Measurements from ENCODE around the gene MACIR. TPM values are rescaled to one million over a fixed set of nuclear protein-coding genes. Genes with fewer than 3 reads are reported as not detected.

Gene MACIR
- total and polyA plus RNA-seq, 10 of the 15 experiments (the other 5 are each of a cell fraction or from before 2014, with no cell fraction given) = 2.1 to 16.1 (median 10.8) TPM

GRCh38 chr5:103290846-103291245 lies 32.3 kb downstream of the MACIR start:
- Histone ChIP-seq H3K9ac (ENCODE audit: control insufficient read depth, insufficient read depth, low read length) (no peak overlapping the region), H3K9me3 (replicated peaks; ENCODE audit: control insufficient read depth, insufficient read depth, low read length) (no peaks in the 10 kb centered on the region), H2AFZ (ENCODE audit: control insufficient read depth, low read depth, low read length) (no peak overlapping the region), H3K4me2 (ENCODE audit: control insufficient read depth, insufficient read depth) (no peak overlapping the region), H3K27ac (ENCODE audit: control insufficient read depth, insufficient read depth) (no peak overlapping the region), H3K4me1 (ENCODE audit: control insufficient read depth, insufficient read depth, low read length) (no peaks in the 10 kb centered on the region), H3K79me2 (ENCODE audit: control insufficient read depth, insufficient read depth, low read length) (no peaks in the 10 kb centered on the region), H4K20me1 (ENCODE audit: control insufficient read depth, insufficient read depth) (no peaks in the 10 kb centered on the region), H3K4me3 (no peak overlapping the region), H3K36me3 (ENCODE audit: control insufficient read depth in 2 of 2, insufficient read depth in 2 of 2, low read length in 1 of 2) (no peaks in the 10 kb centered on the region), H3K27me3 (replicated peaks in 1 of 2; ENCODE audit: control insufficient read depth in 2 of 2, insufficient read depth in 2 of 2, low read length in 1 of 2) (no peaks in the 10 kb centered on the region)
- ChIA-PET RAD21 (ENCODE audit: unreplicated experiment) (no interaction called here), POLR2A (no interaction called here), SMC1A (ENCODE audit: uncharacterized antibody, unreplicated experiment) (no interaction called here), CTCF (interaction anchor here (0.6 to 0.9 kb wide), 2 partner anchors 35 to 185 kb away, joined by 3 to 6 read pairs; no protein-coding TSS in a partner anchor)
- WGBS (ENCODE audit: insufficient coverage, insufficient replicate concordance, low lambda C conversion rate, missing lambda C conversion rate) = 0% methylated on average over 1 of the region's 1 CpG
- intact Hi-C loops (cut with micrococcal nuclease; ENCODE audit: unreplicated experiment) = no loop called here
- in situ Hi-C loops (cut with MboI) = no loop called here
- no peak for DNase-seq (ENCODE audit: low read depth, low spot score)
- no peak for FAIRE-seq
- TF ChIP-seq CHD1 (IDR thresholded peaks at IDR 0.05; ENCODE audit: low read depth, low read length) = no peak
- TF ChIP-seq CBX5 (IDR thresholded peaks at IDR 0.05; ENCODE audit: low read depth) = no peak
- no peak for TF ChIP-seq SUZ12 (IDR thresholded peaks at IDR 0.05; ENCODE audit: unreplicated experiment)
- no peak for TF ChIP-seq TCF3 (IDR thresholded peaks at IDR 0.05; ENCODE audit: borderline replicate concordance, insufficient read depth, low read depth, low read length)
- TF ChIP-seq, protein P1, sequence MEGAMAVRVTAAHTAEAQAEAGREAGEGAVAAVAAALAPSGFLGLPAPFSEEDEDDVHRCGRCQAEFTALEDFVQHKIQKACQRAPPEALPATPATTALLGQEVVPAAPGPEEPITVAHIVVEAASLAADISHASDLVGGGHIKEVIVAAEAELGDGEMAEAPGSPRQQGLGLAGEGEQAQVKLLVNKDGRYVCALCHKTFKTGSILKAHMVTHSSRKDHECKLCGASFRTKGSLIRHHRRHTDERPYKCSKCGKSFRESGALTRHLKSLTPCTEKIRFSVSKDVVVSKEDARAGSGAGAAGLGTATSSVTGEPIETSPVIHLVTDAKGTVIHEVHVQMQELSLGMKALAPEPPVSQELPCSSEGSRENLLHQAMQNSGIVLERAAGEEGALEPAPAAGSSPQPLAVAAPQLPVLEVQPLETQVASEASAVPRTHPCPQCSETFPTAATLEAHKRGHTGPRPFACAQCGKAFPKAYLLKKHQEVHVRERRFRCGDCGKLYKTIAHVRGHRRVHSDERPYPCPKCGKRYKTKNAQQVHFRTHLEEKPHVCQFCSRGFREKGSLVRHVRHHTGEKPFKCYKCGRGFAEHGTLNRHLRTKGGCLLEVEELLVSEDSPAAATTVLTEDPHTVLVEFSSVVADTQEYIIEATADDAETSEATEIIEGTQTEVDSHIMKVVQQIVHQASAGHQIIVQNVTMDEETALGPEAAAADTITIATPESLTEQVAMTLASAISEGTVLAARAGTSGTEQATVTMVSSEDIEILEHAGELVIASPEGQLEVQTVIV (IDR thresholded peaks at IDR 0.05; ENCODE audit: borderline replicate concordance, partially characterized antibody) = no peak
- TF ChIP-seq, protein P2, sequence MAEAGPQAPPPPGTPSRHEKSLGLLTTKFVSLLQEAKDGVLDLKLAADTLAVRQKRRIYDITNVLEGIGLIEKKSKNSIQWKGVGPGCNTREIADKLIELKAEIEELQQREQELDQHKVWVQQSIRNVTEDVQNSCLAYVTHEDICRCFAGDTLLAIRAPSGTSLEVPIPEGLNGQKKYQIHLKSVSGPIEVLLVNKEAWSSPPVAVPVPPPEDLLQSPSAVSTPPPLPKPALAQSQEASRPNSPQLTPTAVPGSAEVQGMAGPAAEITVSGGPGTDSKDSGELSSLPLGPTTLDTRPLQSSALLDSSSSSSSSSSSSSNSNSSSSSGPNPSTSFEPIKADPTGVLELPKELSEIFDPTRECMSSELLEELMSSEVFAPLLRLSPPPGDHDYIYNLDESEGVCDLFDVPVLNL (IDR thresholded peaks at IDR 0.05; ENCODE audit: low read depth, low read length) = no peak
- no peak for TF ChIP-seq NBN (IDR thresholded peaks at IDR 0.05)
- TF ChIP-seq CREB1 (IDR thresholded peaks at IDR 0.05; ENCODE audit: low read depth) = no peak
- TF ChIP-seq IRF5 (IDR thresholded peaks at IDR 0.05; ENCODE audit: borderline replicate concordance) = no peak
- TF ChIP-seq HCFC1 (IDR thresholded peaks at IDR 0.05; ENCODE audit: low read length) = no peak
- TF ChIP-seq SIN3A (IDR thresholded peaks at IDR 0.05; ENCODE audit: low read depth, low read length) = no peak
- no peak for TF ChIP-seq EZH2 (IDR thresholded peaks at IDR 0.05; ENCODE audit: borderline replicate concordance, control insufficient read depth, low read depth, low read length)
- no peak for TF ChIP-seq NFIC (IDR thresholded peaks at IDR 0.05; ENCODE audit: low read depth, low read length)
- TF ChIP-seq ZNF274 (IDR thresholded peaks at IDR 0.05; ENCODE audit: insufficient read depth, insufficient read length) = no peak
- TF ChIP-seq ZNF217 (IDR thresholded peaks at IDR 0.05) = no peak
- BruUV-seq (replicated peaks) = no TSS peak
- ATAC-seq = no peak
